H1 (cell line): Measurements from ENCODE around the gene CDH12.

Experiments
- ATF2 ChIP-seq: IDR thresholded peaks from 2 replicates; pipeline ENCODE4 v1.6.1; 2012; ENCODE audit warnings: low read length, inconsistent platforms
- CTCF ChIP-seq, 3 experiments: IDR thresholded peaks; 1 replicate in 2 of 3; 2 replicates in 1 of 3; pipeline versions ENCODE4 v1.5.1 to v1.6.1; 2011; ENCODE audit warnings: low read length in 3 of 3, mild to moderate bottlenecking in 3 of 3, inconsistent platforms in 2 of 3, low read depth in 1 of 3, moderate library complexity in 1 of 3; ENCODE audit not compliant: insufficient read depth in 1 of 3; ENCODE audit errors: control extremely low read depth in 1 of 3
- EZH2 ChIP-seq: fragments of 200-600 bp; sonication (generic); IDR thresholded peaks from 2 replicates; pipeline ENCODE4 v1.7.1; 2012; ENCODE audit warnings: low read depth, mild to moderate bottlenecking, moderate library complexity, low read length, inconsistent platforms; ENCODE audit not compliant: severe bottlenecking
- FOSL1 ChIP-seq: IDR thresholded peaks from 2 replicates; pipeline ENCODE4 v1.6.1; 2011; ENCODE audit warnings: mild to moderate bottlenecking, low read depth, low read length, moderate library complexity; ENCODE audit not compliant: insufficient read depth
- JUND ChIP-seq: IDR thresholded peaks from 2 replicates; pipeline ENCODE4 v1.6.1; 2011; ENCODE audit warnings: mild to moderate bottlenecking, improper control_type of control experiment, low read length
- NRF1 ChIP-seq: IDR thresholded peaks from 2 replicates; pipeline ENCODE4 v1.6.1; 2011; ENCODE audit warnings: mild to moderate bottlenecking, low read depth, low read length, improper control_type of control experiment
- POLR2A ChIP-seq, 2 experiments: IDR thresholded peaks; 1 replicate in 1 of 2; 2 replicates in 1 of 2; pipeline ENCODE4 v1.6.1; 2011; ENCODE audit warnings: low read depth in 2 of 2, low read length in 2 of 2, mild to moderate bottlenecking in 2 of 2; ENCODE audit errors: control extremely low read depth in 1 of 2
- RFX5 ChIP-seq: IDR thresholded peaks from 2 replicates; pipeline ENCODE4 v1.6.1; 2011; ENCODE audit warnings: low read depth, low read length, improper control_type of control experiment, borderline replicate concordance
- SP1 ChIP-seq: IDR thresholded peaks from 2 replicates; pipeline ENCODE4 v1.6.1; 2011; ENCODE audit warnings: low read depth, low read length
- YY1 ChIP-seq: IDR thresholded peaks from 2 replicates; pipeline ENCODE4 v1.6.1; 2011; ENCODE audit warnings: low read depth, mild to moderate bottlenecking, low read length
- ZNF274 ChIP-seq: IDR thresholded peaks from 2 replicates; pipeline ENCODE4 v1.7.0; 2012; ENCODE audit warnings: low read length, borderline replicate concordance; ENCODE audit errors: extremely low read depth

- TF ChIP-seq POLR2A (IDR thresholded peaks at IDR 0.05; ENCODE audit: control extremely low read depth in 1 of 2, low read depth in 2 of 2, low read length in 2 of 2) (no peak), CTCF (IDR thresholded peaks at IDR 0.05; ENCODE audit: control extremely low read depth in 1 of 3, insufficient read depth in 1 of 3, low read depth in 1 of 3, low read length in 3 of 3) (no peak), EZH2 (no peak), ATF2 (no peak), YY1 (no peak), ZNF274 (no peak), SP1 (no peak), JUND (no peak), RFX5 (no peak), FOSL1 (no peak), NRF1 (no peak)
Measured at GRCh38 chr5:21809611-21810010, 1043.5 kb downstream of the CDH12 start.
